HEK293T (cell line): Measurements from ENCODE around the gene KLHL29.

ENCODE experiments used
- CTCF ChIA-PET: fragments of 350-600 bp; formaldehyde crosslinking; extraction: SDS; loops from one replicate; lab custom pipeline; 2021; ENCODE audit warnings: antibody characterized with exemption, inconsistent platforms; lab: Yijun Ruan, JAX
- POLR2A ChIA-PET: fragments of 350-600 bp; formaldehyde crosslinking; extraction: SDS; loops from one replicate; lab custom pipeline; 2020; ENCODE audit warnings: antibody characterized with exemption, inconsistent platforms; lab: Yijun Ruan, JAX
- DNase-seq: peaks from one replicate; pipeline ENCODE4 v3.0.0; 2012; ENCODE audit warnings: mixed read lengths; ENCODE audit errors: extremely low spot score
- ARNT ChIP-seq: fragments of 450-650 bp; IDR thresholded peaks from 2 replicates; pipeline ENCODE4 v1.6.1; 2017; ENCODE audit warnings: mild to moderate bottlenecking
- BHLHE40 ChIP-seq: fragments of 450-650 bp; IDR thresholded peaks from 2 replicates; pipeline ENCODE4 v1.6.1; 2016; ENCODE audit warnings: mild to moderate bottlenecking, moderate library complexity, borderline replicate concordance
- CTBP1 ChIP-seq: fragments of 450-650 bp; IDR thresholded peaks from 2 replicates; pipeline ENCODE4 v1.6.1; 2016; ENCODE audit warnings: borderline replicate concordance
- ELF4 ChIP-seq: fragments of 450-650 bp; IDR thresholded peaks from 2 replicates; pipeline ENCODE4 v1.6.1; 2017; ENCODE audit warnings: antibody characterized with exemption
- FOXA1 ChIP-seq: fragments of 450-650 bp; IDR thresholded peaks from 2 replicates; pipeline ENCODE4 v1.6.1; 2016; ENCODE audit warnings: mild to moderate bottlenecking
- FOXK2 ChIP-seq: fragments of 450-650 bp; IDR thresholded peaks from 2 replicates; pipeline ENCODE4 v1.6.1; 2016; ENCODE audit warnings: mild to moderate bottlenecking
- FOXM1 ChIP-seq: fragments of 450-650 bp; IDR thresholded peaks from 2 replicates; pipeline ENCODE4 v1.6.1; 2017; ENCODE audit warnings: mild to moderate bottlenecking, borderline replicate concordance
- HDGF ChIP-seq: fragments of 450-650 bp; IDR thresholded peaks from 2 replicates; pipeline ENCODE4 v1.6.1; 2017; ENCODE audit warnings: antibody characterized with exemption, borderline replicate concordance
- L3MBTL2 ChIP-seq: fragments of 450-650 bp; conservative IDR thresholded peaks from 2 replicates; pipeline ENCODE4 v1.6.1; 2016; ENCODE audit warnings: mild to moderate bottlenecking
- LEF1 ChIP-seq: fragments of 450-650 bp; IDR thresholded peaks from 2 replicates; pipeline ENCODE4 v1.6.1; 2017; ENCODE audit warnings: mild to moderate bottlenecking, borderline replicate concordance
- NFRKB ChIP-seq: fragments of 450-650 bp; IDR thresholded peaks from 2 replicates; pipeline ENCODE4 v1.6.1; 2016; ENCODE audit warnings: mild to moderate bottlenecking, moderate library complexity
- PKNOX1 ChIP-seq: fragments of 450-650 bp; IDR thresholded peaks from 2 replicates; pipeline ENCODE4 v1.6.1; 2016
- SP1 ChIP-seq: fragments of 450-650 bp; IDR thresholded peaks from 2 replicates; pipeline ENCODE4 v1.6.1; 2017
- SUZ12 ChIP-seq: fragments of 450-650 bp; IDR thresholded peaks from 2 replicates; pipeline ENCODE4 v1.6.1; 2016; ENCODE audit warnings: mild to moderate bottlenecking
- TARDBP ChIP-seq: fragments of 450-650 bp; IDR thresholded peaks from 2 replicates; pipeline ENCODE4 v1.6.1; 2016
- ZNF384 ChIP-seq: fragments of 450-650 bp; IDR thresholded peaks from 2 replicates; pipeline ENCODE4 v1.6.1; 2016

The KLHL29 gene

GRCh38 chr2:23591111-23591510, 206.1 kb downstream of the KLHL29 start:
- CTCF ChIA-PET = no interaction called here
- TF ChIP-seq L3MBTL2 (no peak), SUZ12 (no peak), FOXM1 (no peak), SP1 (no peak), ZNF384 (no peak), CTBP1 (no peak), BHLHE40 (no peak), ELF4 (no peak), LEF1 (no peak), HDGF (no peak), PKNOX1 (no peak), TARDBP (no peak), NFRKB (no peak), ARNT (no peak), FOXK2 (no peak)
- DNase-seq = no peak
- POLR2A ChIA-PET = no interaction called here

DNA sequence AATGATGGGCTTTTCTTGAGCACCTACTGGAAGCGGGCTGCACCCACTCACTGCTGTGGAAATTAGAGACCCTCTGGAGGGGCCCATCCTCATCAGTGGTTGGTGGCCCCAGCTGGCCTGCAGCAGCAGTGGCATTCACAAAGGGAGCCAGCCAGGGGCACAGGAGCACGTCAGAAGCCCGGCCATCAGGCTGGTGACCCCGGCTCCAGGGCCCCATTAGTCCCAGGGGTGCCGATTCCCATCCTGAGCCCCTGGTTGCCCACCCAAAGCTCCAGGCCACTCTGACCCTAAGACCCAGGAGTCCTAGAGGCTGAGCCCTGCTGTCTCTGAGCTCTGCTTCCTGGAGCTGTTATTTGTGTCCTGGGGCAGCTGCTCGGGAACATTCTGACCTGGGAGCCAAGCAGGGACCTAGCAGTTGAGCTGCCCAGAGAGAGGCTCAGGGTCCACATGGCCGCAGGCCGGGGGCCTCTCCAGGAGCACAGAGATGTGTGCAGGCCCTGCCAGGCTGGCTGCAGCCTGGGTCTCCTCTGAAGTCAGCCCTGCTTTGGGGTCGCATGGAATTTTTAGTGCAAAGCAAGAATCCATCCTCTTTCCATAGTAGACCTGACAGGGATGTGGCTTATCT, 207.2 kb downstream of the KLHL29 start:
- ChIA-PET POLR2A (no interaction called here), CTCF (no interaction called here)
- TF ChIP-seq SP1 = no peak
- no peak for TF ChIP-seq LEF1
- DNase-seq = no peak

- DNase-seq = no peak
- ChIA-PET POLR2A (no interaction called here), CTCF (no interaction called here)
- TF ChIP-seq L3MBTL2 = no peak
- no peak for TF ChIP-seq SP1
- no peak for TF ChIP-seq HDGF
- TF ChIP-seq ZNF384 = no peak
- no peak for TF ChIP-seq TARDBP
- TF ChIP-seq FOXA1 = no peak
- TF ChIP-seq LEF1 = no peak
- TF ChIP-seq ELF4 = no peak
- TF ChIP-seq NFRKB = no peak
- no peak for TF ChIP-seq CTBP1
- no peak for TF ChIP-seq PKNOX1
- TF ChIP-seq FOXK2 = no peak
- no peak for TF ChIP-seq FOXM1
- TF ChIP-seq ARNT = no peak
- no peak for TF ChIP-seq BHLHE40
These were observed 208.1 kb downstream of the KLHL29 start for GRCh38 chr2:23592898-23593751.

- ChIA-PET CTCF (no interaction called here), POLR2A (no interaction called here)
- no peak for DNase-seq
- TF ChIP-seq BHLHE40 (no peak), LEF1 (no peak), PKNOX1 (no peak), SP1 (no peak), ELF4 (no peak), FOXA1 (no peak)
These were observed 208.9 kb downstream of the KLHL29 start for GRCh38 chr2:23593752-23594459.

- CTCF ChIA-PET = no interaction called here
- TF ChIP-seq ARNT (no peak), CTBP1 (no peak), FOXA1 (no peak), SP1 (no peak), L3MBTL2 (no peak), ELF4 (no peak), TARDBP (no peak), NFRKB (no peak), PKNOX1 (no peak), BHLHE40 (no peak), LEF1 (no peak), SUZ12 (no peak), FOXM1 (no peak)
- POLR2A ChIA-PET = no interaction called here
- no peak for DNase-seq
These were observed 209.5 kb downstream of the KLHL29 start for GRCh38 chr2:23594460-23594825.
